Liver (tissue), 9 donors: ENCODE results near the gene FBXO34. TPM values are rescaled to one million over a fixed set of nuclear protein-coding genes. Genes with fewer than 3 reads are reported as not detected.

Experiments used
- DNase-seq: peaks from one replicate; pipeline ENCODE4 v3.0.0-alpha.2; 2017; ENCODE audit warnings: low spot score
- H3K27ac ChIP-seq, 2 donors: one replicate each; pipeline ENCODE4 v1.7.0; 2013; ENCODE audit warnings: inconsistent platforms in 2 of 2, low read length in 2 of 2, control low read depth in 1 of 2, low read depth in 1 of 2, mild to moderate bottlenecking in 1 of 2
- H3K27me3 ChIP-seq, 4 donors: one replicate each; pipeline versions ENCODE4 v1.6.1 to v1.7.0; 2013; ENCODE audit warnings: low read length in 3 of 4, inconsistent platforms in 1 of 4, mild to moderate bottlenecking in 1 of 4, moderate library complexity in 1 of 4; ENCODE audit not compliant: control insufficient read depth in 4 of 4, insufficient read depth in 4 of 4
- H3K36me3 ChIP-seq, 4 donors: one replicate each; pipeline versions ENCODE4 v1.6.1 to v1.7.0; 2013; ENCODE audit warnings: low read length in 3 of 4, mild to moderate bottlenecking in 3 of 4, low read depth in 1 of 4, moderate library complexity in 1 of 4; ENCODE audit not compliant: control insufficient read depth in 4 of 4, insufficient read depth in 3 of 4
- H3K4me1 ChIP-seq, 4 donors: one replicate each; pipeline versions ENCODE4 v1.6.1 to v1.7.0; 2013; ENCODE audit warnings: low read length in 3 of 4, mild to moderate bottlenecking in 3 of 4, moderate library complexity in 1 of 4; ENCODE audit not compliant: control insufficient read depth in 4 of 4, insufficient read depth in 4 of 4
- H3K4me3 ChIP-seq, 3 donors: one replicate each; pipeline versions ENCODE4 v1.6.1 to v1.7.0; 2013; ENCODE audit warnings: low read length in 3 of 3, control low read depth in 1 of 3, low read depth in 1 of 3, mild to moderate bottlenecking in 1 of 3
- H3K9ac ChIP-seq, 2 donors: one replicate each; pipeline ENCODE4 v1.7.0; 2013; ENCODE audit warnings: low read length in 2 of 2, mild to moderate bottlenecking in 2 of 2, moderate library complexity in 2 of 2, control low read depth in 1 of 2, low read depth in 1 of 2
- H3K9me3 ChIP-seq, 4 donors: one replicate each; pipeline versions ENCODE4 v1.6.1 to v1.7.0; 2013; ENCODE audit warnings: low read length in 3 of 4; ENCODE audit not compliant: control insufficient read depth in 4 of 4
- ATF3 ChIP-seq: IDR thresholded peaks from 2 replicates; pipeline ENCODE4 v1.6.1; 2016; ENCODE audit warnings: antibody characterized with exemption
- CTCF ChIP-seq: fragments of 150-350 bp; IDR thresholded peaks from 2 replicates; pipeline ENCODE4 v1.5.1; 2017; ENCODE audit warnings: improper control_type of control experiment, low read depth, low read length; ENCODE audit not compliant: missing input control
- EGR1 ChIP-seq, 2 donors: IDR thresholded peaks; 2 replicates each; pipeline ENCODE4 v1.6.1; 2016 to 2018; ENCODE audit warnings: antibody characterized with exemption in 2 of 2, low read depth in 2 of 2
- FOXA1 ChIP-seq: IDR thresholded peaks from 2 replicates; pipeline ENCODE4 v1.6.1; 2016; ENCODE audit warnings: antibody characterized with exemption
- FOXA2 ChIP-seq: IDR thresholded peaks from 2 replicates; pipeline ENCODE4 v1.6.1; 2016; ENCODE audit warnings: antibody characterized with exemption
- GABPA ChIP-seq, 2 donors: IDR thresholded peaks in 1 of 2; conservative IDR thresholded peaks in 1 of 2; 2 replicates each; pipeline ENCODE4 v1.6.1; 2016; ENCODE audit warnings: antibody characterized with exemption in 2 of 2, mild to moderate bottlenecking in 1 of 2, moderate library complexity in 1 of 2
- HNF4A ChIP-seq, 2 donors: conservative IDR thresholded peaks; 2 replicates each; pipeline ENCODE4 v1.6.1; 2016; ENCODE audit warnings: antibody characterized with exemption in 2 of 2, mild to moderate bottlenecking in 2 of 2
- HNF4G ChIP-seq: IDR thresholded peaks from 2 replicates; pipeline ENCODE4 v1.6.1; 2016; ENCODE audit warnings: antibody characterized with exemption
- JUND ChIP-seq, 2 donors: IDR thresholded peaks; 2 replicates each; pipeline ENCODE4 v1.6.1; 2016; ENCODE audit warnings: antibody characterized with exemption in 2 of 2
- MAX ChIP-seq: IDR thresholded peaks from 2 replicates; pipeline ENCODE4 v1.6.1; 2016; ENCODE audit warnings: antibody characterized with exemption
- NR2F2 ChIP-seq: IDR thresholded peaks from 2 replicates; pipeline ENCODE4 v1.6.1; 2016; ENCODE audit warnings: antibody characterized with exemption
- RAD21 ChIP-seq, 2 donors: IDR thresholded peaks; 2 replicates each; pipeline ENCODE4 v1.6.1; 2016; ENCODE audit warnings: antibody characterized with exemption in 2 of 2, mild to moderate bottlenecking in 2 of 2
- REST ChIP-seq: IDR thresholded peaks from 2 replicates; pipeline ENCODE4 v1.6.1; 2016; ENCODE audit warnings: antibody characterized with exemption, mild to moderate bottlenecking
- RXRA ChIP-seq, 2 donors: IDR thresholded peaks; 2 replicates each; pipeline ENCODE4 v1.6.1; 2017 to 2018; ENCODE audit warnings: antibody characterized with exemption in 2 of 2, mild to moderate bottlenecking in 1 of 2
- SP1 ChIP-seq: IDR thresholded peaks from 2 replicates; pipeline ENCODE4 v1.6.1; 2018; ENCODE audit warnings: antibody characterized with exemption, mild to moderate bottlenecking
- TAF1 ChIP-seq: conservative IDR thresholded peaks from 2 replicates; pipeline ENCODE4 v1.6.1; 2016; ENCODE audit warnings: antibody characterized with exemption, mild to moderate bottlenecking
- YY1 ChIP-seq: IDR thresholded peaks from 2 replicates; pipeline ENCODE4 v1.6.1; 2016; ENCODE audit warnings: antibody characterized with exemption, mild to moderate bottlenecking
- ZBTB33 ChIP-seq: IDR thresholded peaks from 2 replicates; pipeline ENCODE4 v1.6.1; 2016; ENCODE audit warnings: antibody characterized with exemption
- WGBS: extraction: QIAGEN DNeasy Blood & Tissue Kit; methylation state at CpG from one replicate; pipeline ENCODE4 v1.1.7; 2013; 5-methylcytosine and 5-hydroxymethylcytosine counted together
- polyA plus RNA-seq, 2 donors: library from polyadenylated mRNA; stranded (reverse) in 1 of 2; unstranded in 1 of 2; fragments of 200-250 nt in 1 of 2; fragments of >200 nt in 1 of 2; fragmentation: Nextera tagmentation in 1 of 2; extraction: Ambion mirVana in 1 of 2; gene quantifications; one replicate each; pipeline versions ENCODE4 v1.2.1 to v1.2.3, GENCODE V29; 2013 to 2015
- total RNA-seq, 2 donors: library from RNA; depleted of rRNA; stranded (reverse); fragments of >200 nt; gene quantifications; one replicate each; pipeline ENCODE4 v1.2.3, GENCODE V29; 2014
- donor health status: healthy.
- donor health status: healthy.
- donor health status: healthy.
- donor health status: healthy.
- donor health status: healthy.

The FBXO34 gene
- total and polyA plus RNA-seq, 4 donors: 4.2 to 25.8 (median 10.1) TPM

- Histone ChIP-seq H3K4me1 (peaks cover 0 to 4% (median 2%) of the 10 kb centered on the region in 4 donors), H3K9me3 (no peaks in the 10 kb centered on the region), H3K27ac (no peak overlapping the region), H3K36me3 (peaks cover 0 to 5% (median 3%) of the 10 kb centered on the region in 4 donors), H3K4me3 (no peak overlapping the region), H3K9ac (no peak overlapping the region), H3K27me3 (no peaks in the 10 kb centered on the region)
- no peak for DNase-seq
- TF ChIP-seq NR2F2 (no peak), FOXA1 (no peak), FOXA2 (no peak), ATF3 (no peak), RXRA (IDR thresholded peaks at IDR 0.05) (no peak), SP1 (no peak), YY1 (peak; percentile 16), JUND (IDR thresholded peaks at IDR 0.05) (no peak), RAD21 (IDR thresholded peaks at IDR 0.05) (peak in 1 of 2 donors; percentile 30), TAF1 (no peak), ZBTB33 (no peak), HNF4G (no peak), EGR1 (IDR thresholded peaks at IDR 0.05; ENCODE audit: low read depth in 2 of 2) (no peak), REST (no peak), GABPA (IDR thresholded peaks at IDR 0.05 in 1 of 2, conservative IDR thresholded peaks at IDR 0.05 in 1 of 2) (no peak), CTCF (no peak), HNF4A (conservative IDR thresholded peaks at IDR 0.05) (peak in 1 of 2 donors; percentile 11), MAX (no peak)
- 31% methylated on average over 2 of the region's 2 CpGs for WGBS
Measured at GRCh38 chr14:55356913-55357312, 85.7 kb downstream of the FBXO34 start.
